Neural progenitor cell (in vitro differentiated cells): ENCODE data around the gene PHKA2.
"Not testable (repeated sequence)": the region's sequence is repeated elsewhere in the genome, so short reads cannot be mapped to it uniquely, and the experiment has no call there.

ENCODE experiments used
- CTCF ChIP-seq: fragments of 200-600 bp; sonication (generic); IDR thresholded peaks from 2 replicates; pipeline ENCODE4 v1.5.1; 2017; ENCODE audit warnings: antibody characterized with exemption, mild to moderate bottlenecking
- EZH2 ChIP-seq: fragments of 200-600 bp; sonication (generic); IDR thresholded peaks from 2 replicates; pipeline ENCODE4 v1.6.1; 2017; ENCODE audit warnings: antibody characterized with exemption, mild to moderate bottlenecking, moderate library complexity

DNA sequence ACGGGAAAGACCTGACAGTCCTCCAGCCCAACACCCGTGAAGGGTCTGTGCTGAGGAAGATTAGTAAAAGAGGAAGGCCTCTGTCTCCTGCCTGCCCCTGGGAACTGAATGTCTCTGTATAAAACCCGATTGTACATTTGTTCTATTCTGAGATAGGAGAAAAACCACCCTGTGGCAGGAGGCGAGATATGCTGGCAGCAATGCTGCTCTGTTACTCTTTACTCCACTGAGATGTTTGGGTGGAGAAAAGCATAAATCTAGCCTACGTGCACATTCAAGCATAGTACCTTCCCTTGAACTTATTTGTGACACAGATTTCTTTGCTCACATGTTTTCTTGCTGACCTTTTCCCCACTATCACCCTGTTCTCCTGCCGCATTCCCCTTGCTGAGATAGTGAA lies 3.7 kb downstream of the PHKA2 start:
- TF ChIP-seq CTCF, EZH2: not testable (repeated sequence)
